Renal cortex interstitium (tissue), 15 donors: ENCODE data around the gene SLAMF8. TPM values are rescaled to one million over a fixed set of nuclear protein-coding genes. Genes with fewer than 3 reads are reported as not detected.
A peak's percentile ranks its signal among the peaks of the same experiment; 100 is the strongest.

ENCODE experiments used
- DNase-seq, 11 donors: peaks; one replicate each; pipeline ENCODE4 v3.0.0-alpha.2; 2013; ENCODE audit warnings: low read depth in 9 of 11, low spot score in 4 of 11; ENCODE audit errors: extremely low read depth in 1 of 11
- long read RNA-seq, 16 experiments: transcript quantifications; one replicate each; lab custom pipeline, GENCODE V29; 2026
- polyA plus RNA-seq, 3 donors: library from polyadenylated mRNA; unstranded; fragments of 120-200 nt; gene quantifications; one replicate each; pipeline ENCODE4 v1.2.1, GENCODE V29; 2013; ENCODE audit not compliant: insufficient read length in 3 of 3

SLAMF8 gene
- under 1 TPM; 0.65 to 0.96 (median 0.91) TPM for polyA plus RNA-seq
- long read RNA-seq, donor 1 = 0 reads
- long read RNA-seq, donor 2 = 0 reads
- long read RNA-seq, donor 3 = 0 reads
- long read RNA-seq, donor 4 = 0 reads
- long read RNA-seq, donor 5 = 0 reads
- long read RNA-seq, donor 6 = 0 reads
- long read RNA-seq, donor 7, partial matches to known transcripts = 9 of 9 reads
- long read RNA-seq, donor 7, other reads (novel, unspliced or antisense) = 0 of 9 reads
- long read RNA-seq, donor 8, partial matches to known transcripts = 0 of 1 reads
- long read RNA-seq, donor 8, other reads (novel, unspliced or antisense) = 0 of 1 reads
- long read RNA-seq, donor 9 = 0 reads
- long read RNA-seq, donor 10 = 0 reads
- long read RNA-seq, donor 11 = 0 reads
- long read RNA-seq, donor 12 = 0 reads
- long read RNA-seq, donor 13 = 0 reads
- long read RNA-seq, donor 14 = 0 reads
- long read RNA-seq, donor 15 = 0 reads
- long read RNA-seq, donor 16, partial matches to known transcripts = 234 of 248 reads
- long read RNA-seq, donor 16, other reads (novel, unspliced or antisense) = 13 of 248 reads

GRCh38 chr1:159826441-159827101, at the start of gene SLAMF8:
Gene SLAMF8, plus strand, starts transcription at chr1:159826873. Its CDS starts 26 bp downstream, at chr1:159826899.
- no peak for DNase-seq

GRCh38 chr1:159778266-159778665, 48.4 kb upstream of the SLAMF8 start:
- no peak for DNase-seq

- DNase-seq = no peak
Measured at GRCh38 chr1:159779403-159779851, 47.2 kb upstream of the SLAMF8 start.

- peak; percentile 88 to 96 (median 94) for DNase-seq
Measured at GRCh38 chr1:159780583-159781582, 45.8 kb upstream of the SLAMF8 start, which contains the start of gene DUSP23. Gene DUSP23, plus strand, starts transcription at chr1:159780962. Its CDS starts 139 bp downstream, at chr1:159781101.

- no peak for DNase-seq
Measured at GRCh38 chr1:159781992-159782391, 44.7 kb upstream of the SLAMF8 start.

- no peak for DNase-seq
Measured at GRCh38 chr1:159783724-159784123, 42.9 kb upstream of the SLAMF8 start.

- no peak for DNase-seq
Measured at GRCh38 chr1:159786465-159786864, 40.2 kb upstream of the SLAMF8 start.

- DNase-seq = no peak
Measured at GRCh38 chr1:159786966-159787365, 39.7 kb upstream of the SLAMF8 start.

- DNase-seq = peak in 6 of 11 donors; percentile 4 to 48 (median 20)
Measured at GRCh38 chr1:159790237-159790917, 36.3 kb upstream of the SLAMF8 start.

- no peak for DNase-seq
Measured at GRCh38 chr1:159791031-159791430, 35.6 kb upstream of the SLAMF8 start.

- no peak for DNase-seq
Measured at GRCh38 chr1:159791461-159791860, 35.2 kb upstream of the SLAMF8 start.

GRCh38 chr1:159795534-159795933, 31.1 kb upstream of the SLAMF8 start:
- DNase-seq = no peak

- DNase-seq = peak in 9 of 11 donors; percentile 40 to 73 (median 54)
Measured at GRCh38 chr1:159798893-159799292, 27.8 kb upstream of the SLAMF8 start.

GRCh38 chr1:159799446-159799985, 27.2 kb upstream of the SLAMF8 start:
- DNase-seq = no peak

GRCh38 chr1:159800177-159800930, 26.3 kb upstream of the SLAMF8 start:
- no peak for DNase-seq

GRCh38 chr1:159802111-159802510, 24.6 kb upstream of the SLAMF8 start, which contains the start of gene FCRL6:
Gene FCRL6, plus strand, starts transcription at chr1:159802360. Its CDS starts 65 bp downstream, at chr1:159802425.
- DNase-seq = no peak
